Femur (tissue), 1 donor: ENCODE measurements around the gene SAMD1.
A peak's percentile ranks its signal among the peaks of the same experiment; 100 is the strongest.

Experiments used
- DNase-seq: peaks from one replicate; pipeline ENCODE4 v3.0.0-alpha.2; 2017

The SAMD1 gene

DNA sequence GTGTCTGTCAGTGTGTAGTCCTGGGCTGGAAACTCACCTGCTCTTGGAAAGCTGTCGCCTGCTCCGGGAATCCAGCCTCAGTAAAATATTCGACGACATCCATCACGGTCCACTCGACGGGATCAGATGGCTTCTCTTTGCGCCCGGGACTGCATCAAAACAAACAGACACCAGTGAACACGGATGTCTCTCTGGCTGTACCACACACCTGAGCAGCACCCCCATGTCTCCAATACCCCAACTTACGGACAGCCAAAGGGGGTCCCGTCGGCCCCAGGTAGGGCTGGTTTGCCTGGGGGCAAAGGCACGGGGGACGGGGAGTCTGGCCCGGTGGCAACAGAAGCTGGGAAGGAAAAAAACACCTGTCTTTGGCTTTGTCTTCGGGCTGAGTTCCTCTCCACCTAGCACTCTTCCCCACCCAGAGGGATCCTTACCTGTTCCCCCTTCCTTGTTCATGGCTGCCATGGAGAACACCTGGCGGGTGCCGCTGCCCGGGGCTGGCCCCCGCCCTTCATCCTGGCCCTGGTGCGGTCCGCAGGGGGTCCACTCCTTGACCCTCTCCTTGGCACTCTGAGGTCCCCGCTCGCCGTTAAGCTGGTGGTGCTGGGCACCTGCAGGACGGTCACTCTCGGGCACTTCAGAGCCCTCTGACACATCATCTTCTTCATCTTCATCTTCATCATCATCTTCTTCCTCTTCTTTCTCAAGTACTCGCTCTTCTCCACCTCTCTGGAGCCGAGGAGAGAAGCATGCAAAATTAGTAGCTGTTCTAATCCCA, 1.7 kb downstream of the SAMD1 start:
- no peak for DNase-seq

DNA sequence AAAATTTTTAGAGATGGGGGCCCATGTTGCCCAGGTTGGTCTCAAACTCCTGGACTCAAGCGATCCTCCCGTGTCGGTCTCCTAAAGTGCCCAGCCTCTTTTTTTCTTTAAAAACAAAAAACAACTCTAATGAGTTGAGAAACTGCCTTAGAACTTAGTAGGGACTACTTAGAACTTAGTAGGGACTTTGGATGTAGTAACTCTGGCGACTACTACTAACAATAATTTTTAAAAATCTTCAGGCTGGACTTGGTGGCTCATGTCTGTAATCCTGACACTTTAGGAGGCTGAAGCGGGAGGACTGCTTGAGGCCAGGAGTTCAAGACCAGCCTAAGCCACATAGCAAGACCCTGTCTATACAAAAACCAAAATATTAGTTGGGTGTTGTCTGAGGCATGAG, 4.5 kb downstream of the SAMD1 start:
- DNase-seq = no peak

DNA sequence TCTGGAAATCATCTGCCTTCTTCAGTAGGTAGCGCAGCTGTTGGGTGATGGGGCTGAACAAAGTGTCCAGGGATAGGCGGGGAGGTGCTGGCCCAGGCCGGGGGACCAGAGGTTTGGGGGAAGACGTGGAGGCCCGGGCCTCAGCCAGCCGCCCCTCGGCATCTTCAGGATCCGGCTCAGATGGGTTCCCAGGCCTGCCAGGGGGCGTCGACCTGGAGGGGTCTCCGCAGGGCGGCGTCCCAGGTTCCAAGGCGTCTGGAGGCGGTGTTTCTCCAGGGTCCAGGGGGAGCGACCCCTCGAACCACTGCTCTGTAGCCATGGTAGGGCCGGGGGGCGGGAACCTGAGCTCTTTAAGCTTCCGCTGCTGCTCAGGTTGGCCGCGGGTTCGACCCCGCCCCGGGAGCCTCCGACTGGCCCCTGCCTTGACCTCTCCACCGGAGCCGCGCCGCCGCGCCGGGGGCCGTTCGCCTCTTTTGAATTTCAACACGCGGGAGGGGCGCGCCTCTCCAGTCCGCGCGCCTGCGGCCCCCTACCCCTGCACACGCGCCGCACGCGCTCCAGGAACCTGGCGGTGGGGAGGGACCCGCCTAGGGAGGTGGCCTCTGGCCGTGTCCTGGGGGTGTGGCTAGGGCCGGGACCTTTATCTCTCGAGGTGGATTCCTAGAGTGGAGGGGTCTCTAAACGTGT, 5.1 kb downstream of the SAMD1 start, which contains the start of gene C19orf67:
Gene C19orf67, minus strand, starts transcription at position 475 of the 687 bp plus-strand sequence. Its CDS starts 156 bp downstream, at position 319.
- DNase-seq = no peak

GRCh38 chr19:14082675-14082960, 7.9 kb downstream of the SAMD1 start:
- no peak for DNase-seq

GRCh38 chr19:14081797-14082674, 8.5 kb downstream of the SAMD1 start:
- no peak for DNase-seq

DNA sequence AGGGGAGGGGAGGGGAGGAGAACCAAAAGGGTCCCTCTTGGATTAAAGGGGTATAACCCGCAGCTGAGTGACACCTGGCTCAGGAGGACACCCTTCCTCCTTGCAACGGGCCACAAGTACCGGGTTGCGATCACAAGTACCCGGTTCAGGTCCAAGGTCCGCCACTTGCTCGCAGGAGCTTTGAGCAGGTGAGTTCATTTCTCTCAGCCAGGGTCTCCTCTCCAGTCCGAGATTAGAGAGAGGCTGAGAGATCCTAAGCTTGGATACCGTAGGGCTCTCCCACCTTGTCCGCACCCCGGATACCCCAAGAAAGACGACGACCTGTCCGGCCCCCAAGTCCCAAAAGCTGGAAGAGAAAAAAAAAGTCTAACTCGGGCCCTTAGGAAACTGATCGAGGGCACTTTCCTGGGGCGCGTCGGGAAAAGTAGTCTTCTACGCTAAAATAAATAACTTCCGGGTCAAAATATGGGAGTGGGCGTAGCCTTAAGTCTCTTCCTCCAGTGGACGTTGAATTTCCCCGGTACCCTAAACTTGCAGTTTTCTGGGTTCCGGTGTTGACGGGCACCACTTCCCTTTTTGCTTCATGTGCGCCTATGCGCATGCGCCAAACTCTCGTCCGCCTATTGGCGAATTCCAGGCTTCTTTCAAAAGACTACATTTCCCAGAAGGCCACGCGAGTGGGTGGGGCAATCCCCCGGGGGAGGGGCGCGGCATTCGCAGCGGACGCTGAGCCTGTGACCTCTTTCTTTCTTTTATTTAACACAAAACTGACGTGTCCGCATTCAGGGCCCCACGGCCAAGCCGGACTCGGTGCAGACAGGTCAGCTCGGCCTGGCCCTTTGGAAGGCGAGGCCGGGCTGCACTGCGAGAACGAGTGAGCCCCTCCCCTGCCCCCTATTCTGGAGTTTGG, 9.4 kb downstream of the SAMD1 start:
- peak; percentile 100 for DNase-seq

- no peak for DNase-seq
Observed at GRCh38 chr19:14078411-14078810, 12.1 kb downstream of the SAMD1 start.

- no peak for DNase-seq
Observed at GRCh38 chr19:14073925-14074838, 16.4 kb downstream of the SAMD1 start.

DNA sequence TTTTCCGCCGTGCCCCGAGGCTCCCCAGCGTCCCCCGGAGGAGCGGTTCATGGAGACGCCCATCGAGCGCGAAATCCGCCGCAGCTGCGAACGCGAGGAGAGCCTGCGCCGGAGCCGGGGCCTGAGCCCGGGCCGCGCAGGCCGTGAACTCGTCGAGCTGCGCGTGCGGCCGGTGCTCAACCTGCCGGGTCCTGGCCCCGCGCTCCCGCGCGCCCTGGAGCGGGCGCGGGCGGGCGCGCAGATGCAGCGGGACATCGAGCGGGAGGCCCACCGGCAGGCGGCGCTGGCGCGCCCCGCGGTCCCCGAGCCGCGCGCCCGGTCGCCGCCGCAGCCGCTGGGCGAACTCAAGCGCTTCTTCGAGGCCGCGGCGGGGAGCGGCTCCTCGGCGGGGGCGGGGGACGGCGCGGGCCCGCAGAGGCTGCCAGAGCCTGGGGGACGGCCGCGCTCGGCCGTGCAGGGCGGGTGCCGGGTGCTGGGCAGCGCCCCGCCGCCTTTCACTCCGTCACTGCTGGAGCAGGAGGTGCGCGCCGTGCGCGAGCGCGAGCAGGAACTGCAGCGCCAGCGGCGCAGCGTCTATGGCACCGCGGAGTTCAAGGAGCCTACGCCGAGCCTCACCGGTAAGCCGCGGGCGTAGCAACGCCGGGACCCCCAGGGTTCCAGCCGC, 17.2 kb downstream of the SAMD1 start:
- peak; percentile 80 for DNase-seq

- no peak for DNase-seq
Observed at GRCh38 chr19:14072535-14073260, 17.9 kb downstream of the SAMD1 start, which contains the start of gene MISP3. TSS of gene MISP3 (plus strand) at chr19:14072786. CDS start at chr19:14073310, 524 bp downstream.

DNA sequence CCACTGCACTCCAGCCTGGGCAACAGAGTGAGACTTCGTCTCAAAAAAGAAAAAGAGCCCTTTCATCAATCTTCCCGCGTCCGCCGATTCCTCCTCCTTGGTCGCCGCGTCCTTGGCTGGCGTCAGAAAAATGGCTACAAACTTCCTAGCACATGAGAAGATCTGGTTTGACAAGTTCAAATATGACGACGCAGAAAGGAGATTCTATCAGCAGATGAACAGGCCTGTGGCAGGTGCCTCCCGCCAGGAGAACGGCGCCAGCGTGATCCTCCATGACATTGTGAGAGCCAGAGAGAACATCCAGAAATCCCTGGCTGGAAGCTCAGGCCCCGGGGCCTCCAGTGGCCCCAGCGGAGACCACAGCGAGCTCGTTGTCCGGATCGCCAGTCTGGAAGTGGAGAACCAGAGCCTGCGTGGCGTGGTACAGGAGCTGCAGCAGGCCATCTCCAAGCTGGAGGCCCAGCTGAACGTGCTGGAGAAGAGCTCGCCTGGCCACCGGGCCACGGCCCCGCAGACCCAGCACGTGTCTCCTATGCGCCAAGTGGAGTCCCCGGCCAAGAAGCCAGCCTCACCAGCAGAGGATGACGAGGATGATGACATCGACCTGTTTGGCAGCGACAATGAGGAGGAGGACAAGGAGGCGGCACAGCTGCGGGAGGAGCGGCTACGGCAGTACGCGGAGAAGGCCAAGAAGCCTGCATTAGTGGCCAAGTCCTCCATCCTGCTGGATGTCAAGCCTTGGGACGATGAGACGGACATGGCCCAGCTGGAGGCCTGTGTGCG, 20.1 kb downstream of the SAMD1 start:
- no peak for DNase-seq

DNA sequence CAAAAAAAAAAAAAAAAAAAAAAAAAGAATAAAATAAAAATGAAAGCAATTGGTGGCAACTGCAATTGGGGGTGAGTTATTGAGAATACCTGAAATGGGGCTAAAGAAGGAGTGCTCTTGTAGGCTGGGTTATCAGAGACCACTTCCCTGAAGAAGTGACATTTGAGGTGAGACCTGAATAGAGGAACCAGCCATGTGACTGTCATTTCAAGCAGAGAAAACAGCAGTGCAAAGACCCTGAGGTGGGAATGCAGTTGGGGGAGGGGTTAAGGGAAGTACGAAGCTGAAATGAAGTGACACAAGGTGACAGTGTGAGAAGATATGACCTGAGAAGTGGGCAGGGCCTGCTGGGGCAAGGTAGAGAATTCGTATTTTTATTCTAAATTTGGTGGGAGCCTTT, 24.4 kb downstream of the SAMD1 start:
- DNase-seq = no peak

GRCh38 chr19:14063105-14063504, 27.4 kb downstream of the SAMD1 start:
- DNase-seq = no peak

DNA sequence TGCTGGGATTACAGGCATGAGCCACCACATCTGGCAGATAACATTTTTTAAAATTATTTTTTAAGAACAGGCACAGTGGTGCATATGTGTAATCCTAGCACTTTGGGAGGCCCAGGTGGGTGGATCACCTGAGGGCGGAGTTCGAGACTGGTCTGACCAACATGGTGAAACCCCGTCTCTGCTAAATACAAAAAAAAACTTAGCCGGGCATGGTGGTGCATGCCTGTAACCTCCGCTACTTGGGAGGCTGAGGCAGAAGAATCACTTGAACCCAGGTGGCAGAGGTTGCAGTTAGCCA, 28.0 kb downstream of the SAMD1 start:
- DNase-seq = no peak

DNA sequence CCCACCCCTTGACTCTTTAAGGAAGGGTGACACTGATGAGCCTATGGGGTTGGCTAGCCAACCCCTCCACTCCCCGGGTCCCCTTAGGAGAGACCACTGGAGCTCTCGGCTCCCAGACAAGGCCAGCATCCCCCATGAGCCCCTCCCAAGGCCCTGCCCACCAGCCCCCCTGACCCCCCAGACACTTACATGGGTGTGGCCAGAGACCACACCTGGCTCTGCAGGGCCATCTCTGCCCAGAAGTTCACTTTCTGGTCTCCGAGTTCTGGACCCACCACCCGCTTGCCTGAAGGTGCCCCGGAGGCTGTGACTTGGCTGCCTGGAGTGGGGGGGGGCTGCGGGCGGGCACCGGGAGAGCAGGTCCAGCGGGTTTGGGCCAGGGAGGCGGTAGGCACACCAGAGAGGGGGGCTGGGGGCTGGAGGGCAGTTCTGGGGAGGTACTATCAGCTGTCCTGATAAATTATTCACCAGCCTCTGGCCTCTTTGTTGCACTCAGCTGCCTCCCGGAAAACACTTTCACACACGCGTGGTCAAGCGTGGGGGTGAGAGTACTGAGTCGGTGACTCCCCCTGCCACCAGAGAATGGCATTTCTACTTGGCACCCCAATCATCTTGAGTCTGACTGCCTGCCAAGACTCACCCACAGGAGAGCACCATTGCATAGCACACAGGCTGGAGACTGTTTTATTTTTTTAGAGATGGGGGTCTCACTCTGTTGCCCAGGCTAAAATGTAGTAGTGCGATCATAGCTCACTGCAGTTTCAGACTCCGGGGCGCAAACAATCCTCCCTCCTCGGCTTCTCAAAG, 28.6 kb downstream of the SAMD1 start, which contains the start of gene PALM3:
Gene PALM3, minus strand, starts transcription at position 326 of the 807 bp plus-strand sequence. Its CDS starts 96 bp downstream, at position 230.
- DNase-seq = no peak

GRCh38 chr19:14061081-14061749, 29.3 kb downstream of the SAMD1 start:
- DNase-seq = no peak

DNA sequence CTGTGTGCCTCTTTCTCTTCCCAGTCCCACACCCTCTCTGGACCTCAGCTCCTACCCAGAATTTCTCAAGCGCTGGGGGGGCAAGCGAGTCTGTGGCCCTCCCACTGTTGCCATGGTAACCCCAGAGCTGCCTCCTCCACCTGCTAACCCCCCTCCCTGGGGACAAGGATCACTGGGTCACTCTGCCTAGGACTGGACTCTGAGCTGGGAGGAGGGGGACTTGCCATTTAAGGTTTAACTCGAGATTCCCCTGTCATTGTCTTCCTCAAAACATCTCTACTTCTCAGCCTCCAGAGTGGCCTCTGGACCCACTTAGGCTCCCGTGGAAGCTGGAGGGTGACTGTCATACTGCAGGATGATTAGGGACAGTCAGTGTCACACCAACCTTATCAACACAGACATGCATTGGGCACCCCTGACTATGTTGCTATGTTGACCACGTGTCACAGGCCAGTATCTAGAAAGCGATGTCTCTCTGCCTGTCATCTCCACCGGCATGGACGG, 30.8 kb downstream of the SAMD1 start:
- DNase-seq = no peak
